ENCODE results near the gene CHST11. TPM values are rescaled to one million over a fixed set of nuclear protein-coding genes. Genes with fewer than 3 reads are reported as not detected.

CHST11 gene
- total RNA-seq, 1 experiment from 2014 or later, result 6.7 TPM

GRCh38 chr12:104536841-104537240, 80.1 kb downstream of the CHST11 start:
- Histone ChIP-seq H3K56ac (ENCODE audit: insufficient read length, low read depth, low read length) (no peak overlapping the region), H3K4ac (ENCODE audit: low read depth, low read length) (no peak overlapping the region), H2BK15ac (ENCODE audit: low read depth, low read length) (no peak overlapping the region), H3K79me1 (ENCODE audit: insufficient read depth, low read depth, low read length, poor library complexity, severe bottlenecking) (no peaks in the 10 kb centered on the region), H3K27me3 (ENCODE audit: insufficient read depth, low read length) (no peaks in the 10 kb centered on the region), H3K27ac (ENCODE audit: insufficient read length, low read depth, low read length) (no peak overlapping the region), H2AK5ac (ENCODE audit: insufficient read length, low read length) (no peak overlapping the region), H4K91ac (ENCODE audit: insufficient read length, low read depth, low read length) (no peak overlapping the region), H2BK5ac (ENCODE audit: insufficient read length, low read length) (no peak overlapping the region), H4K8ac (replicated peaks; ENCODE audit: insufficient read length, low read depth, low read length) (no peak overlapping the region), H3K18ac (ENCODE audit: insufficient read length, low read depth, low read length) (no peak overlapping the region), H3K4me2 (ENCODE audit: insufficient read depth, insufficient read length, low read length) (no peak overlapping the region), H2BK120ac (ENCODE audit: low read depth, low read length, poor library complexity, severe bottlenecking) (no peak overlapping the region), H2AFZ (ENCODE audit: low read length) (no peak overlapping the region), H2BK12ac (ENCODE audit: insufficient read length, low read depth, low read length) (no peak overlapping the region), H3K79me2 (ENCODE audit: insufficient read depth, low read length) (no peaks in the 10 kb centered on the region; the same call in 1 of the 2 replicates), H3K23me2 (ENCODE audit: insufficient read length, low read depth, low read length, poor library complexity, severe bottlenecking) (no peaks in the 10 kb centered on the region), H4K5ac (ENCODE audit: insufficient read length, low read depth, low read length) (no peak overlapping the region), H3K9me3 (ENCODE audit: control insufficient read depth, low read depth, low read length) (no peaks in the 10 kb centered on the region), H3K9ac (ENCODE audit: extremely low read depth, insufficient read length, low read length) (no peak overlapping the region), H3K14ac (ENCODE audit: insufficient read depth, low read length) (no peak overlapping the region), H3K23ac (ENCODE audit: insufficient read length, low read depth, low read length) (no peak overlapping the region), H4K20me1 (ENCODE audit: control insufficient read depth, insufficient read depth, insufficient read length) (no peaks in the 10 kb centered on the region), H2BK20ac (ENCODE audit: low read depth, low read length, poor library complexity, severe bottlenecking) (no peak overlapping the region), H3K4me1 (ENCODE audit: insufficient read depth, low read length) (peaks cover 12% of the 10 kb centered on the region; the same call in 1 of the 2 replicates), H3T11ph (ENCODE audit: low read length) (no peak overlapping the region)
- Mint-ChIP-seq H3K4me3 (no peak overlapping the region), H3K27ac (no peak overlapping the region), H3K36me3 (ENCODE audit: insufficient read depth in 1 of 3, low read depth in 3 of 3) (peaks cover 0 to 1% (median 0%) of the 10 kb centered on the region in 3 experiments; a peak in 1 of 7 replicates), H3K27me3 (ENCODE audit: low read depth) (peaks cover 11% of the 10 kb centered on the region), H3K4me1 (peaks cover 28 to 29% of the 10 kb centered on the region in 2 experiments), H3K9me3 (no peaks in the 10 kb centered on the region)
- DNase-seq, result no peak
- TF ChIP-seq CTCF (conservative IDR thresholded peaks at IDR 0.05), result no peak
- no CpG with 5 or more reads among the region's 2 CpGs for WGBS (ENCODE audit: extremely low coverage, insufficient read length, low lambda C conversion rate)
